Activated gamma-delta T cell treated with anti-CD3 and anti-CD28 coated beads, Interleukin-2, amount 50 U/mL, for 16 hours (primary cell): ENCODE results near the gene OR6S1.
"Not testable (repeated sequence)": the region's sequence is repeated elsewhere in the genome, so short reads cannot be mapped to it uniquely, and the experiment has no call there.

Experiments used
- DNase-seq: peaks from one replicate; pipeline ENCODE4 v3.0.0-alpha.2; 2020; ENCODE audit warnings: low read depth

Gene OR6S1

DNA sequence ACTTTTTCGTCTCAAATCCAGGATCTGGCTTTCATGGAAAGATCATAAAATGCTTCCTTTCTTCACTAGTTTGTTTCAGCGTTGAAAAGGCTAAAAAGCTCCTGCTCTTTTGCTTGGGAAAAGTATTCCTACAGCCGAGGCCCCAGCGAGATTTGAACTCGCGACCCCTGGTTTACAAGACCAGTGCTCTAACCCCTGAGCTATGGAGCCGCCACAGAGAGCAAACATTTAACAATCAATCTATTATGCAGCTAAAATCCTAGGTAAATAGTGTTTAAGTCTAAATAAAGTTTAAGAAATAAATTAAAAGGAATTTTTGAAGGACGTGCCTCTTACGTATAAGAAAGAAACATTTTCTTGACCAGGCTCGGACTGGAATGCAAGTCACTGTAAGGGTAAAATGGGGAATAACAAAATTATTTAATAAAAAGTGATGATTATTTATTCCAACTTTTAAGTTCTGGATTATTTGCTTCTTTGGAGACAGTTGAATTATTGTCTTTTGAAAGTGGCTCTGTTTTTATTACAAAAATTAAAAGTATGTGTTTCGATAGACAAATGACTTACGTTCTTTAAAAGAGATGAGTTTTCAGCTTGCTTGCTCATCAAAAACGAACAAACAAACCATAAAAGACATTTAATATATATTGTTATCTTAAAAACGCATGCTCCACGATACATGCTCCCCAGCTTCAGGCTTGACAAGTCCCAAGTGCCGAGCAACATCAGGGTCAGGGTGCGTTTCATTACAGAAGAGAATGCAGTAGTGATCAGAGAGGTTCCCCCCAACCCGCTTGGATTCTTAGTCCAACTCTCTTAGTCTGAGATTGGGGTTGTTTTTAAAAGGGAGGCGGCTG is 10.2 kb downstream of the OR6S1 start:
- no peak for DNase-seq

DNA sequence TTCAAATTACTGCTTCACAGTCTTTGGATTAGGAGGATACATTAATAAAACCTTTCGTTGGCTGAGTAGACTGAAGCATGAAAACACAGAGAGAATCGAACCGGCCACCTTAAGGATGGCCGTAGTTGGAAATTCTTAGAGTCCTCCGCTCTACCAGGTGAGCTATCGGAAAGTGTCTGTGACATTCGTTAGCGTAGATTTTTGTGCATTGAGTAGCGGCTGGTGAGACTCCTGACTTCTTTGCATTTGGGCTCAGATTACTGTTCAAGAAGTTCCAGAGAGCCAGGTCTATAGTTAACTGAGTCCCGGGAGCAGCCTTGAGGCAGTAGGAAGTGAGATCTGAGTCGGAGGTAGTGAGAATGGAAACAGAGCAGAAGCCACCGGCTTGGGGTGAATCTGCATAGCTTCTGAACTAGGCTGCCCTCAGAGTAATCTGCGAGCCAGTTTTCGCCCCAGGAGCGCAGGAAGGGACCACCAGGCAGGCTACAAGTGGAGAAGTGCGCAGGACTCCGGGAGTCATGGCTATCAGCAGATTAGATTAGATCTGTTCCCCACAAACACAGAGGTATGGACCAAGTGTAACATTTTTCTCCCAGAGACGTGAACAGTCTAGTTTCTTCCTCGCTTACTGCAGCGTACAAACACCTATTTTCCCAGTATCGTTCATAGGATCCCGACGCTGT is 11.0 kb downstream of the OR6S1 start:
- DNase-seq: no peak

DNA sequence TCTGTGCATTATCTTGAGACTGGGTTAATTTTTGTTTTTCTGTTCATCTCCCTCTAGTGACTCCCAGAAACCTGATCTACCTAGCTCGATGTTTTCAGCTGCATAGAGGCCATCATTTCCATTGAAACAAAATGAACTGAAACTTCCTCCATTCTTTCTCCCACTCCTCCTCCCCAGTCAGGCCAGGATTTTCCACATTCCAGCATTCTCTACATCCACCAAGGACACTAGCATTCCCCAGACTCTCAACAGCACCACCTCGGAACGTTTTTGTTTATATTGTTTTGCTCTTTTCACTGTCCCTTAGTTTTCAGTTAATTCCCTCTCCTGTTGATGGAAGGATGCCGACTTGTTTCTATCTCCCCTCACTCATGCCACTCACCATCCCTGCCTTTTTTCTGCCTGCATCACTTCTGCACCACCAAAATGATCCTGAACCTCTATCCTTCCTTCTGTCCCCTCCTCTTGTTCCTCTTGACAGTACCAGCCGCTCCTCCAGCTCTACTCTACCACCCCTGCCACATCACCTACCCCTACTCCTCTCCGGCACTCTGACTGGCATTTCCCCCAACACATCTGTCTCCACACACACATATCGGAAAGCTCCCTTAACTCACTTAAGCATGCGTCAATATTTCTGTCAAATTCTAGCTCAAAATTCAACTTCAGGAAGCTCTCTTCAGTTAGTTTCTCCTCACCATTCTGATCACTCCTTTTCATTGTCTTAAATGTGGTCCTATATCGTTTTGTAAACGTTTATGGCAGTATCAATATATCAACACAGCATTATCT is 13.2 kb downstream of the OR6S1 start:
- DNase-seq: no peak

DNA sequence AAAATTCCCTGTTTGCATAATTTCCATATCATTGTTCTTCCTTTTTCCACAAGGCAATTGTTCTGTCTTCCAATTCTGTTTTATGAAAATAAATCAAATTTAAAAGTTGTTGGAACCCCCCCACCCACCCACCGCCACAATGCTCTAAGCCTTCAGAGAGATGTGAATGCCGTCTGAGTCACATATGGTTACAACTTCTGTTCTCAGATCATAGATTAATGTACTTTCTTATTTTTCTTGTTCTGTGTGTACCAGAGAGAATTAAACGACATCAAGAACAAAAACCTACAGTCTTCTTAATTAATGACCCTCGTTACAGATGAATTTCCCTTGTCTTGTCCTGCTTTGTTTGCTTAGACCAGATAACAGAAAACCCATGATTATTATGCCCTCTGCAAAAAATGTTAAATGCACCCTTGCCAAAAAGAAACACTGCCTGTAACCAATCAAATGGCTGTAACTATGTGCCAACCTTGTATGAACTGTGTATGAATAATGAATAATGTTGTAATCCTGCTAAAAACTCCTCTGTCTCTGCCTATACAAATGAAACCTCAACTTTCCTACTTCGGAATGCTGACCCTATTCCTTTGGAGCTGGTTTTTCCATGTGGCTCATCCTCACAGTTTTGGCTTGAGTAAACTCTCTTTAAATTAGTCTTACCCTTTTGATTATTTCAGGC is 14.0 kb downstream of the OR6S1 start:
- no peak for DNase-seq

DNA sequence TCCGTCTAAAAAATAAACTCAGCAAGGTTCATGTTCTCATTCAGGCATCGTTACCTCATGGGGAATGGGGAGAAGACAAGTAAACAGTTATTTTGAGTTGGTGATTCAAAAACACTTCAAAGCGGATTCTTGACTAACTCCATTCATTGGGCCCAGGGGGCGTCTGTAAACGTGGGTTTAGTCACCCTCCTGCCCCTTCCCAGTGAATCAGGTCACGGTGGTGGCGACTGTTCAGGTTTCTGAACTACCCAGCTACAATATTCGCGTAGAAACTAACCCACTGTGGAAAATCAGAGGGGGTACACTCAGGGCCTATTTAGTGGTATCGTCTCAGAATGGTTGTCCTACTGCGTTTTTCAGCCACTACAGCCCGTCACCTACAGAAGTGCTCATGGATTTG is 15.2 kb downstream of the OR6S1 start:
- no peak for DNase-seq

DNA sequence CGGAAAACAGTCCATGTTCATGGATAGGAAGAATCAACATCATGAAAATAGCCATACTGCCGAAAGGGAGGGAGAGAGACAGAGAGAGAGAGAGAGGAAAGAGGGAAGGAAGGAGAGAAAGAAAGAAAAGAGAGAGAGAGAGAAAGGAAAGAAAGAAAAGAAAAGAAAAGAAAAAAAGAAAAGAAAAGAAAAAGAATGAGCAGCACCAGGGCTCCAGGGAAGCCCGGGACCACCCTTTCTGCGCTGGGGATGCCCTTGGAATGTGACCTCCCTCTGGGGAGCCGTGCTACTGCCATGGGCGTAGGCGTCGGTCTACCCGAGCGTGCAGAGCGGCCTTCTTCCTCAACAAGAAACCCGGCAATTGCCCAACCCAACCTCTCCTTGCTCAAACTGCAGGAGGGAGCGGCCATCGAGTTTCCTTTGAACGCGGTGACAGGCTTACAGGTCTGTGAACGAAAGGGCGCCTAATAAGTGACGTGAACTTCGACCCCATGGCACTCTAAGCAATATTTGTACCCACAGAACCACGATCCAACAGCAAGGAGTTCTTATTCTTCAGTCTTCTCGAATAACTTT is 16.9 kb downstream of the OR6S1 start:
- no peak for DNase-seq

DNA sequence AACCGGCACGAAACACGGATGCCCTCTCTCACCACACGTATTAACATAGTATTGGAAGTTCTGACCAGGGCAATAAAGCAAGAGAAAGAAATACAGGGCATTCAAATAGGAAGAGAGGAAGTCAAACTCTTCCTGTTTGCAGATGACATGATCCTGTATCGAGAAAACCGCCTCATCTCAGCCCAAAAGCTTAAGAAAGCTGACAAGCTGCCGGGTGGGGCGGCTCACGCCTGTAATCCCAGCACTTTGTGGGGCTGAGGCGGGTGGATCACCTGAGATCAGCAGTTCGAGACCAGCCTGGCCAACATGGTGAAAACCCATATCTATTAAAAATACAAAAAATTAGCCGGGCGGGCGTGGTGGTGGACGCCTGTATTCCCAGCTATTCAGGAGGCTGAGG is 17.7 kb downstream of the OR6S1 start:
- no peak for DNase-seq

DNA sequence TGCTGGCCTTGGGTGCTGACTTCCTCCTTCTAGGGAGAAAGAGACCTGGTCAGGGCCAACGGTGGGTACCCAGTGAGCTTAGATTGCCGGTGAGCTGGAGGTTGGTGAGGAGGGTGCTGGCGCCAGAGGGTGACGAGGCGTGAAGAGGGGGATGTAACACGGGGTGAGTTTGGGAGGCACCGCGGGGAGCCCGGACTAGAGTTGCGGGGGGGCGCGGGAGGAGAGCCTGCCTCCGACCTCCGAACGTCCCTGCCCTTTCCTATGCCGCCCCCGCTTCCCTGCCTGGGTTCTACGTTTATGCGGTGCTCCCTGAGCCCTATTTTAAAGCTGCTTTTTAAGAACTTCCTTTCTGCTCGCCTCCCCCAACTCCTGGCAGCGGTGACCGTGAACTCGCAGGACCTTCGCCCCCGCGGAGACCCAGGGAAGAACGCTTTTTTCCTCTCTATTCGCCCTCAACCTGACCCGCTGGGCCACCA is 18.6 kb downstream of the OR6S1 start:
- no peak for DNase-seq

DNA sequence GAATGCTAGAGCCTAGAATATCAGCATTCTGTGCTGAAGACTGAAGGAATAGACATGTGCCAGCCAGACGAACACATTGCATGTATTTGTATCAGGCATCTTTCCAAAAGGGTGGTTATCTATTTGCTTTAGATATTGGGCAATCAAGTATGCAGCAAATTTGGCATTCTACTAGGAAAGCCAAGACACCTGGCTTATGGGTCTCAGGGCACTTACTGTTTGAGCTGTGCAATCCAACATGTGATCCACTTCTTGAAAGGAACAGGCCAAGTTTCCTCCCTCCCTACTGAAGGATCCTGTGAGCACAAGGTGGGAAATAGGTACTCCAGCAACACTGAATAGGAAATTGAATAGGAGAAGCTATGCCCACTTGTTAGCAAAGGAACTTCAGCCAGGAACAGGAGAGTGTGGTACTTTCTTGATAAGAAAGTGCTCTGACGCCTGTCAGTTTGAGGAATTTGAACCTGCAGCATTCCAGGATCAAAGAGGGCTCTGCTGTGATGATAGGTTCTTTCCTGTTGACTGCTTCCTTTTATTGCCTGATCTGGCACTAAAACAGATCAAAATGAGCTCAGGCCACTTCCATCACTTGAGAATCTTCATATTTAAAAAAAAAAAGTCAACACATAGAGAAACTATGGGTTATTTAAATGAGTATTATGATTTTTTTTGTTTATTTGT is 20.6 kb downstream of the OR6S1 start:
- DNase-seq: no peak

DNA sequence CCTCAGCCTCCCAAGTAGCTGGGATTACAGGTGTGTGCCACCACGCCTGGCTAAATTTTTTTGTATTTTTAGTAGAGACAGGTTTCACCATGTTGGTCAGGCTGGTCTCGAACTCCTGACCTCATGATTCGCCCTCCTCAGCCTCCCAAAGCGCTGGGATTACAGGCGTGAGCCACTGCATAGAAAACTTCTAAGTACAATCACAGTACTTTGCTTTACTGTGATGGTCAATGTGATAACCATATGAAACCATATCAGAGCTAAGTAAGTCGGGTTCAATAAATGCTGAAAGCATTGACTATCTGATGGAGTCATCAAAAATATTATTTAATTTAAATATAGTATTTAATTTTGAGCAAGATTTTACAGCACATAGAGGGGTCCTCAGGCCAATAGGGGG is 21.8 kb downstream of the OR6S1 start:
- DNase-seq: not testable (repeated sequence)

DNA sequence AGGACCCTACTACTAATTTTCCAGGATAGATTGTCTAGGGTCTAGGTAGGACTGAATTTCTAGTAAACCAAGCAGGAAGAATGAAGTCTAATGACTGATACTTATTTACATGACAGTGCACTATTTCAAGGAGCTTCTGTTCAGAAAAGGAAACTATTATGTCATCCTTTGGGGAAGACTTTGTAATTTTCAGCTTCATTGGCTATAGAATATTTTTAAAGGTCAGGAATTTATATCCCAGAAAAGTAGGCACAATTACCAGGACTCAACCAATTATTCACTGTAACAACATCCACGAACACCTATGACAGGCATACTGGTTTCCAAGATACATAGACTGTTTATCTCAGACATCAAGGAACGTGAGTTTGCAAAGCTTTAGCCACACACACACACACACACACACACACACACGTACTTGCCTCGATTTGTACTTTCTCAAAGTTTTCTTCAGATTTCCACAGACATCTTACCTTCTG is 23.2 kb downstream of the OR6S1 start:
- DNase-seq: no peak

DNA sequence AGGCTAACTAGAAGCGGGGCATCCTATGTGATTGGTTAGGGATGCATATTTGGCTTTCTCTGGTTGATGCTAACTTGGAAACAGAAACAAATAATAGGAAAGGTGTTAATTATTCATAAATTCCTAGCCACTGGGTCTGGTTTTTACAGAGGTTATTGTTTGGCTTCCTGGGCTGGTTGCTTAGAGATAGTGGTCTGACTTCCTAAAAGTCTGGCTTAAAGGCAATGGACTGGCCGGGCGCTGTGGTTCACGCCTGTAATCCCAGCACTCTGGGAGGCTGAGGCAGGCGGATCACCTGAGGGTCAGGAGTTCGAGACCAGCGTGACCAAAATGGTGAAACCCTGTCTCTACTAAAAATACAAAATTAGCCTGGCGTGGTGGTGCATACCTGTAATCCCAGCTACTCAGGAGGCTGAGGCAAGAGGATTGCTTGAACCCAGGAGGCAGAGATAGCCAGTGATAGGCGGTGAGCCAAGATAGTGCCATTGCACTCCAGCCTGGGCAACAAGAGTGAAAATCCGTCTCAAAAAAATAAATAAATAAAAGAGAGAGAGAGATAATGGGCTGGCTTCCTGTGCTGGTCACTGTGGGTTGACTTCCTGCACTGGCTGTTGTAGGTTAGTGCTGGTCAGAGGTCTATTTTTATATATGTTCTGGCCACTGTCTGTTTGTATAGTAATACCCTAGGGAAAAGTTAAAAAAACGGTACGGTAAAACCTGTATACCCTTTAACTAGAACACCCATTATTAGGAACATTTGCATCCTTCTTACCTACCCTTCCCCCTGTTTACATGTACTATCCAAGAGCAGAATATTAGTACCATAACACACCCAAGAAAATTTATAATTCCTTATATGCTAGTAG is 24.1 kb downstream of the OR6S1 start:
- DNase-seq: no peak

DNA sequence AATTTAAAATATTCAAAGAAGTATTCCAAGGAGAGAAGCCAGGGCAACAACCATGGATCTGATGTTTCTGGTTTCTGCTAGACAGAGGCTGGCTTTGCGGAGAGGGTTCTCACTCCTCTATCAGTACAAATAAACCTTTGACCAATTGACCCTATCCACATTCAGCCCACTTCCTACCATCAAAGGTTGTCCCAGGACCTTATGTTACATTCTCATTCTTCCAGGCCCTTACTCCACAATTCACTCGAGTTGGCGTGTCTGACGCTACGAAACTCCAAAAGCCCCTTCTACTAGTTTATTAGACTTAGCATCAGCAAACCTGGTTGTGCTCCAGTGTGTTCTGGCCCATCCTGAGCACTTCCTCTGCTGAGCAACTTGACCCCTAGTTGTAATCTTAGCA is 25.5 kb downstream of the OR6S1 start:
- no peak for DNase-seq

DNA sequence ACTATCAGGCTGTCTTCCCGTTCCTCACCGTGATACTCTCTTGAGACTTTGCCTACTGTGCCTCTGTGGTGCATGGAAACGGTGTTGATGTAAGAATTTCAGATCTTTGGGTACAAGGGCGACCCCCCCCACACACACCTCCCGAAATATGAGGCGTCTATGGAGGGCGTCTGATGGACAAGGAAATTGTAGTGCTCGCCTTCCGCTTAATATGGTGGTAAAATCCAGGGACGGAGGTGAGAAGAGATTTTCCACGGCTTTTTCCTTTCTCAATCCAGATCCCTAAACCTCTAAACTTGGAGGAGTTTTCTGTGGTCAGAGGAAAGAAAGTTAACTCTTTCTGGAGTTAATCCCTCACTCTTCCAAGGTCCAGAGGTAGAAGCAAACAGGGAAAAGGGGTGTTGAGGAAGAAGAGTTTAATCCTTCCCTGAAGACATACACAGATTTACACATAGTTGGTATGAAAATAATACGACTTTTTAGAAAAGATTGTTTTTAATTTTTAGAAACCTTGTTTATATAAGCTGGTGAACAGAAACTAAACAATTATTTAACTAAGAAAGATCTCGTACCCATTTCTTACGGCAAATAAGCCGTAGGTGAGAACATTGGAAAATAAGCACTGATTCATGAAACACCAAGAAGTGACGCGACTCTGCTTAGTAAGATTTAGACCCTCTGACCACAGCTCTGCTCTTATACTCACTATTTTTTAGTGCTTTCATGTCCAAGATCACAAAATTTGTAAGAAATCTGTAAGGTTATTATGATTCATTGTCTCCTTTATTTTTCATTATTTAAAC is 27.3 kb downstream of the OR6S1 start:
- no peak for DNase-seq

DNA sequence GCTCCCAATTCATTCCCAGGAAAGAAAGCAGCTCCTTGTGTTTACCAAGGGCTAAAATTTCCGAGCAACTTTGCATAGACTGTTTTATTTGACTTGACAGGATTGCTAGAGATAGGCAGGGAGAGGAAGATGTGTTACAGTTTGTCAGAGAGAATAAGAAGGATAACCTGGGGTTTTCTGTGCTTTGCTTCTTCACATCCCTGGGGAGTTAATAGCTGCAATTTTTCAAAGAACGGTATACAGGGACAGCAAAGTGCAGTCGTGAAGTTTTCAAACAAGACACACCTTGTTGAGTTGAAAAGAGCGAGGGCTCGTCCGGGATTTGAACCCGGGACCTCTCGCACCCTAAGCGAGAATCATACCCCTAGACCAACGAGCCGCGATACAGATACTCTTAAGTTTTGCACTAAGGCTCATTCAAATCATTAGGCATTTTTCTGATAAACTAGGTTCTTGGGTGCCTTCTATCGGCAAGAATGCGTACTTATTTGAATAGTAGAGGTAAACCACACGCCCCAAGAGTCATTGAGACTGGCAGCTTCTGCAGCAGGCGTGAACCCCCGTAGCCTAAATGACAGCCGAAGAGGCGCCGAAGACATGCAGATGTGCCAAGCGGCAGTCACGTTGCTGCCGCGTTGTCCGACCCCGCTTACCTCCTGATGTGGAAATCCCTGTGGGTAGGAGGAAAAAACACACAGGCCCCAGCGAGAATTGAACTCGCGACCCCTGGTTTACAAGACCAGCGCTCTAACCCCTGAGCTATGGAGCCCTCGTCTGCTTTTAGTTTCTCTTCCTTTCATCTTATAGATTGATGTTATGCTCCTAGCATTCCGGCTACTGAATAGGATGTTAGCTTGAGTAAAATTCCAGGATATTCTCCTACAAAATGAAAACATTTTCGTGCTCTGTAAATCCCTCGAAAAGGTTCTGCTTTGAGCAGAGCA is 28.1 kb downstream of the OR6S1 start:
- DNase-seq: peak; percentile 69

DNA sequence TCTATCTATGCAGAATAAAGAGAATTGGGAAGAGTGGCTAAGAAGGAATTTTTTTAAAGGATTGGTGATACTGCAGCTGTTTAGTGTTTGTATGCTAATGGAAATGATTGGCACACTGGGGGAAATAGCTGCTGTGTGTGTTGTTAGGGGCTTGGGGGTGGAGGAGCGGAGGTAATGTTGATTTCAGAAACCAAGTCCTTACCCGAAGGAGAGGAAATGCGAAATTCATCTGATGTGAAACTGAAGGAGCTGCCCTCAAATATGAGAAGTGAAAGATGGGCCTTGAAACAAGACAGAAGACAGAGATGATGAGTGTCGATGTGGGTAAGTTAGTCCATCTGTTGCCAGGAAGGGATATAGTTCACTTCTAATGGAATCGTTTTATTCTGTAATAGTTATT is 29.1 kb downstream of the OR6S1 start:
- DNase-seq: no peak

DNA sequence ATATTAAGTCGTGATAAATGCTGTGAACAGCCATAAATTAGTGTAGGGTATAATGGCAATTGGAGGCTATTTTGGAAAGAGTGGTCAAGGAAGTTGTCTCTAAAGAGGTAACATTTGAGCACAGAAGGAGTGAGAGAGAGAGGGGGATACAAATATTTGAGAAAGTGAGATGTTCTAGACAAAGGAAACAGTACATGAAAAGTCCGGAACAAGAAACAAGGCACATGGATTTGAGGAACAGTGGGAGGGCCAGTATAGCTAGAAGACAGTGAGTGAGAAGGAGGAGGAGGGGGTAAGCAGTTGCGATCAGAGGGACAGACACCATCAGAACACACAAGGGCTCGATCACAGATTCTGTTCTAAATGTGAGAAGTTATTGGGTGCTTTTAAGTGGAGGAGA is 30.2 kb downstream of the OR6S1 start:
- no peak for DNase-seq
